Choroid plexus epithelial cell (primary cell): ENCODE data around the gene RET.

ENCODE experiments used
- DNase-seq: peaks from one replicate; pipeline ENCODE4 v3.0.0-alpha.2; 2010; ENCODE audit warnings: low read depth
- H3K4me3 ChIP-seq: 2 replicates; pipeline ENCODE4 v1.5.1; 2011; ENCODE audit warnings: low read depth, mild to moderate bottlenecking, control low read depth, low read length, moderate library complexity
- TF ChIP-seq, protein P1 (sequence below): conservative IDR thresholded peaks from 2 replicates; pipeline ENCODE4 v1.5.1; 2011; ENCODE audit warnings: low read depth, mild to moderate bottlenecking, control low read depth, inconsistent platforms, low read length, moderate library complexity

Gene RET

DNA sequence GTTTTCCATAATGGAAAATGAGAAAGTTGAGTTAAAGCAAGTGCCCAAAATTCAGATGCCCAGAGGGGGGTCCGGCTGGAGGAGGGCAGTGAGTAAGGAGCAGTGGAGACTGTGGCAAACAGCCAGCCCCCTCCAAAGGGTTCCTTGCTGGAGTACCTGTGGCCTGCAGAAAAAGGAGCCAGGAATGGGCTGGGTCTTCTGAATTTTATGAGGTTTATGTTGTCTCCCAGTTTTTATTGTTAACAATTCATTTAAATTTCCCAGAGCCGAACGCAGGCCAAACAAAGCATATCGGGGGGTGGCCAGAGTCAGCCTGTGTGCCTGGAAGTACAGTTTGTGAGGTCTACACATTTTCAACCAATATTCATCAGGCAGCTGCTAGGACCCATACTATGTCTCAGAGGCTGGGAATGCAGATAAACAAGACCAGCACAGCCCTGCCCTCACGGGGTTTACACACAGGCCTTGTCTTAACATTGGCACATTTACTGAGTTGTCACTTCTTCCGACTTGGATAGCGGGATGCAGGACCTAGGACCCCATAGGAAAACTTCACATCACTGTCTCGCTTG is 48.5 kb downstream of the RET start:
- no peak overlapping the region for H3K4me3 ChIP-seq
- no peak for DNase-seq
- TF ChIP-seq, protein P1, sequence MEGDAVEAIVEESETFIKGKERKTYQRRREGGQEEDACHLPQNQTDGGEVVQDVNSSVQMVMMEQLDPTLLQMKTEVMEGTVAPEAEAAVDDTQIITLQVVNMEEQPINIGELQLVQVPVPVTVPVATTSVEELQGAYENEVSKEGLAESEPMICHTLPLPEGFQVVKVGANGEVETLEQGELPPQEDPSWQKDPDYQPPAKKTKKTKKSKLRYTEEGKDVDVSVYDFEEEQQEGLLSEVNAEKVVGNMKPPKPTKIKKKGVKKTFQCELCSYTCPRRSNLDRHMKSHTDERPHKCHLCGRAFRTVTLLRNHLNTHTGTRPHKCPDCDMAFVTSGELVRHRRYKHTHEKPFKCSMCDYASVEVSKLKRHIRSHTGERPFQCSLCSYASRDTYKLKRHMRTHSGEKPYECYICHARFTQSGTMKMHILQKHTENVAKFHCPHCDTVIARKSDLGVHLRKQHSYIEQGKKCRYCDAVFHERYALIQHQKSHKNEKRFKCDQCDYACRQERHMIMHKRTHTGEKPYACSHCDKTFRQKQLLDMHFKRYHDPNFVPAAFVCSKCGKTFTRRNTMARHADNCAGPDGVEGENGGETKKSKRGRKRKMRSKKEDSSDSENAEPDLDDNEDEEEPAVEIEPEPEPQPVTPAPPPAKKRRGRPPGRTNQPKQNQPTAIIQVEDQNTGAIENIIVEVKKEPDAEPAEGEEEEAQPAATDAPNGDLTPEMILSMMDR, result no peak

- DNase-seq, result no peak
- no peak overlapping the region for H3K4me3 ChIP-seq
- TF ChIP-seq, protein P1, result no peak
Observed at GRCh38 chr10:43125881-43126731, 49.2 kb downstream of the RET start.

GRCh38 chr10:43126759-43127424 is 50.0 kb downstream of the RET start:
- TF ChIP-seq, protein P1, result no peak
- no peak for DNase-seq
- no peak overlapping the region for H3K4me3 ChIP-seq

GRCh38 chr10:43127442-43127841 is 50.6 kb downstream of the RET start:
- no peak overlapping the region for H3K4me3 ChIP-seq
- DNase-seq, result no peak
- TF ChIP-seq, protein P1, result no peak

- DNase-seq, result no peak
- H3K4me3 ChIP-seq, result no peak overlapping the region
- TF ChIP-seq, protein P1, result no peak
Observed at GRCh38 chr10:43128331-43128730, 51.5 kb downstream of the RET start.

- no peak overlapping the region for H3K4me3 ChIP-seq
- peak; percentile 99 for DNase-seq
Observed at GRCh38 chr10:43128958-43129706, 52.3 kb downstream of the RET start.

More at GRCh38 chr10:43128958-43129706, 52.3 kb downstream of the RET start:
- TF ChIP-seq, protein P1, result peak; percentile 6
